HepG2 (cell line): ENCODE measurements around the gene POFUT1. TPM values are rescaled to one million over a fixed set of nuclear protein-coding genes. Genes with fewer than 3 reads are reported as not detected.

Source experiments
- ATF7 ChIP-seq, 2 experiments: fragments of 450-650 bp in 1 of 2; sonication (generic) in 1 of 2; formaldehyde crosslinking in 1 of 2; IDR thresholded peaks; 2 replicates each; pipeline versions ENCODE4 v1.4.0 to v1.6.1; 2016 to 2020; ENCODE audit warnings: antibody characterized with exemption in 1 of 2, mild to moderate bottlenecking in 1 of 2, missing genetic modification reagents in 1 of 2
- ATM ChIP-seq: fragments of 450-650 bp; IDR thresholded peaks from 2 replicates; pipeline ENCODE4 v1.7.1; 2017; ENCODE audit warnings: mild to moderate bottlenecking, borderline replicate concordance
- IKZF4 ChIP-seq: sonication (generic); formaldehyde crosslinking; IDR thresholded peaks from 2 replicates; pipeline ENCODE4 v1.5.1; 2020; ENCODE audit warnings: borderline replicate concordance, mild to moderate bottlenecking, low read depth, missing genetic modification reagents; ENCODE audit errors: not compliant biosample characterization
- IRF2 ChIP-seq: IDR thresholded peaks from 2 replicates; pipeline ENCODE4 v1.6.1; 2018; ENCODE audit warnings: missing genetic modification reagents, missing compliant biosample characterization
- JUNB ChIP-seq: sonication (generic); formaldehyde crosslinking; IDR thresholded peaks from 2 replicates; pipeline ENCODE4 v1.8.0; 2022; ENCODE audit warnings: missing genetic modification reagents, mild to moderate bottlenecking, borderline replicate concordance
- KDM5B ChIP-seq: sonication (generic); formaldehyde crosslinking; IDR thresholded peaks from 2 replicates; pipeline ENCODE4 v1.4.0; 2020; ENCODE audit warnings: missing genetic modification reagents, mild to moderate bottlenecking, borderline replicate concordance
- MEIS1 ChIP-seq: sonication (generic); formaldehyde crosslinking; IDR thresholded peaks from 2 replicates; pipeline ENCODE4 v1.9.0; 2021; ENCODE audit warnings: mild to moderate bottlenecking, missing genetic modification reagents, moderate library complexity, borderline replicate concordance
- PHB2 ChIP-seq: fragments of 450-650 bp; IDR thresholded peaks from 2 replicates; pipeline ENCODE4 v1.6.1; 2018; ENCODE audit not compliant: partially characterized antibody
- RERE ChIP-seq: IDR thresholded peaks from 2 replicates; pipeline ENCODE4 v1.6.1; 2016; ENCODE audit warnings: low read depth, missing genetic modification reagents, missing compliant biosample characterization
- SALL1 ChIP-seq: sonication (generic); formaldehyde crosslinking; IDR thresholded peaks from 2 replicates; pipeline ENCODE4 v1.8.0; 2022; ENCODE audit warnings: mild to moderate bottlenecking, missing genetic modification reagents
- U2AF1 ChIP-seq: fragments of 200-400 bp; formaldehyde crosslinking; optimal IDR thresholded peaks from 2 replicates; pipeline ENCODE3; 2017; ENCODE audit warnings: mild to moderate bottlenecking, low read depth, low read length
- ZBTB37 ChIP-seq: sonication (generic); formaldehyde crosslinking; IDR thresholded peaks from 2 replicates; pipeline ENCODE4 v1.4.0; 2020; ENCODE audit warnings: mild to moderate bottlenecking, missing genetic modification reagents
- ZNF121 ChIP-seq: sonication (generic); formaldehyde crosslinking; IDR thresholded peaks from 2 replicates; pipeline ENCODE4 v1.5.0; 2020; ENCODE audit warnings: mild to moderate bottlenecking, missing genetic modification reagents
- ZNF33B ChIP-seq: sonication (generic); formaldehyde crosslinking; IDR thresholded peaks from 2 replicates; pipeline ENCODE4 v1.5.1; 2020; ENCODE audit warnings: mild to moderate bottlenecking, missing genetic modification reagents
- ZNF660 ChIP-seq: sonication (generic); formaldehyde crosslinking; IDR thresholded peaks from 2 replicates; pipeline ENCODE4 v1.5.1; 2020; ENCODE audit warnings: mild to moderate bottlenecking, low read depth, missing genetic modification reagents, borderline replicate concordance
- ZUFSP ChIP-seq: sonication (generic); formaldehyde crosslinking; IDR thresholded peaks from 2 replicates; pipeline ENCODE4 v1.9.0; 2021; ENCODE audit warnings: missing genetic modification reagents, mild to moderate bottlenecking, borderline replicate concordance
- ZXDC ChIP-seq: sonication (generic); formaldehyde crosslinking; IDR thresholded peaks from 2 replicates; pipeline ENCODE4 v1.5.0; 2020; ENCODE audit warnings: mild to moderate bottlenecking, missing genetic modification reagents
- polyA plus RNA-seq, 8 experiments: library from polyadenylated mRNA; depleted of rRNA in 3 of 8; stranded (reverse) in 7 of 8; unstranded in 1 of 8; fragments of >200 nt; fragmentation: Illumina TruSeq in 4 of 8; extraction: Trizol in 4 of 8; gene quantifications; 2 replicates each; pipeline versions ENCODE4 v1.2.1 to v1.2.3, GENCODE V29; 2011 to 2016; ENCODE audit warnings: low read depth in 4 of 8, missing spikeins in 1 of 8, mixed read lengths in 1 of 8; ENCODE audit not compliant: insufficient read depth in 1 of 8
- total RNA-seq, 5 experiments: library from RNA; depleted of rRNA; stranded (reverse); fragments of >200 nt; fragmentation: Illumina TruSeq; extraction: Trizol; gene quantifications; 2 replicates each; pipeline ENCODE4 v1.2.3, GENCODE V29; 2016; ENCODE audit warnings: low read depth in 1 of 5

POFUT1 gene
- total and polyA plus RNA-seq, 2 of the 13 experiments (the other 11 are each of a cell fraction or from before 2014, with no cell fraction given) = 35.5 to 58.3 TPM

- no peak for TF ChIP-seq ZXDC
- no peak for TF ChIP-seq ZNF121 (CRISPR knock-in tag)
- TF ChIP-seq MEIS1 (CRISPR knock-in tag) = no peak
- TF ChIP-seq ZUFSP (CRISPR knock-in tag) = no peak
- TF ChIP-seq ZNF660 (CRISPR knock-in tag) = no peak
- no peak for TF ChIP-seq JUNB (CRISPR knock-in tag)
- TF ChIP-seq RERE = no peak
- no peak for TF ChIP-seq IRF2 (CRISPR knock-in tag)
- no peak for TF ChIP-seq ATM
- TF ChIP-seq IKZF4 (CRISPR knock-in tag) = peak; percentile 53
- no peak for TF ChIP-seq U2AF1
- no peak for TF ChIP-seq ZNF33B (CRISPR knock-in tag)
- no peak for TF ChIP-seq PHB2
- TF ChIP-seq KDM5B (CRISPR knock-in tag) = no peak
- TF ChIP-seq SALL1 (CRISPR knock-in tag) = 0 out of 2 replicates have a peak, but pooled peaks have one; percentile 24
- TF ChIP-seq ZBTB37 (CRISPR knock-in tag) = no peak
- no peak for TF ChIP-seq ATF7 (IDR thresholded peaks at IDR 0.05)
- TF ChIP-seq ATF7 (CRISPR knock-in tag; IDR thresholded peaks at IDR 0.05) = no peak
Observed at GRCh38 chr20:32208499-32209154, 947 bp downstream of the POFUT1 start (continued).
